NCI-H146 treated with DMSO at 0.1 percent for 48 hours (cell line): ENCODE results near the gene MRPL10.
A peak's percentile ranks its signal among the peaks of the same experiment; 100 is the strongest.

ENCODE experiments used
- DNase-seq: peaks from one replicate; lab custom pipeline; 2025; ENCODE audit not compliant: unreplicated experiment; lab: John Stamatoyannopoulos, UW

Gene MRPL10

GRCh38 chr17:47840001-47840741 is 8.8 kb upstream of the MRPL10 start:
- no peak for DNase-seq

- DNase-seq, result no peak
Observed at GRCh38 chr17:47839071-47839470, 7.7 kb upstream of the MRPL10 start.

GRCh38 chr17:47838636-47839035 is 7.3 kb upstream of the MRPL10 start:
- no peak for DNase-seq

GRCh38 chr17:47837401-47838039 is 6.2 kb upstream of the MRPL10 start:
- no peak for DNase-seq

GRCh38 chr17:47836601-47837000 is 5.3 kb upstream of the MRPL10 start:
- DNase-seq, result no peak

- DNase-seq, result no peak
Observed at GRCh38 chr17:47834756-47835155, 3.4 kb upstream of the MRPL10 start.

- DNase-seq, result no peak
Observed at GRCh38 chr17:47831934-47832327, 590 bp upstream of the MRPL10 start.

GRCh38 chr17:47830396-47831002 is 842 bp downstream of the MRPL10 start:
- no peak for DNase-seq

GRCh38 chr17:47829870-47830269 is 1.5 kb downstream of the MRPL10 start:
- DNase-seq, result no peak

- no peak for DNase-seq
Observed at GRCh38 chr17:47823519-47823918, 7.8 kb downstream of the MRPL10 start.

GRCh38 chr17:47822785-47823184 is 8.6 kb downstream of the MRPL10 start:
- DNase-seq, result no peak

- peak; percentile 65 for DNase-seq
Observed at GRCh38 chr17:47821424-47822391, 9.6 kb downstream of the MRPL10 start, which contains the start of gene OSBPL7. TSS of gene OSBPL7 (minus strand) at chr17:47821794. CDS start at chr17:47820278, 1,516 bp downstream.

- no peak for DNase-seq
Observed at GRCh38 chr17:47821031-47821423, 10.3 kb downstream of the MRPL10 start.

GRCh38 chr17:47820033-47820789 is 11.1 kb downstream of the MRPL10 start:
- DNase-seq, result no peak

GRCh38 chr17:47819475-47819874 is 11.9 kb downstream of the MRPL10 start:
- DNase-seq, result no peak

GRCh38 chr17:47818002-47818695 is 13.2 kb downstream of the MRPL10 start:
- DNase-seq, result no peak

GRCh38 chr17:47816947-47817346 is 14.4 kb downstream of the MRPL10 start:
- no peak for DNase-seq

GRCh38 chr17:47816111-47816735 is 15.1 kb downstream of the MRPL10 start:
- DNase-seq, result no peak
